GM23338 (cell line): ENCODE data around the gene USP24. TPM values are rescaled to one million over a fixed set of nuclear protein-coding genes. Genes with fewer than 3 reads are reported as not detected.

Experiments
- ATAC-seq: fragments of 200-7000 bp; cut with Tn5 transposase; 3 replicates; pipeline ENCODE4 v1.9.1; 2020
- DNase-seq: peaks from one replicate; pipeline ENCODE4 v3.0.0-alpha.2; 2015; ENCODE audit warnings: low spot score
- H2AFZ ChIP-seq: fragments of 200-600 bp; sonication (generic); 2 replicates; pipeline ENCODE4 v1.8.0; 2016; ENCODE audit warnings: antibody characterized with exemption, mild to moderate bottlenecking, moderate library complexity
- H3F3A ChIP-seq: fragments of 200-600 bp; sonication (generic); replicated peaks from 2 replicates; pipeline ENCODE4 v1.8.0; 2017; ENCODE audit warnings: antibody characterized with exemption, mixed run types, low read depth
- H3K27ac ChIP-seq: fragments of 200-600 bp; sonication (generic); 2 replicates; pipeline ENCODE4 v1.6.1; 2016; ENCODE audit warnings: low read depth
- H3K27me3 ChIP-seq: fragments of 200-600 bp; sonication (generic); 2 replicates; pipeline ENCODE4 v1.8.0; 2016; ENCODE audit warnings: mild to moderate bottlenecking, mixed run types, moderate library complexity; ENCODE audit not compliant: insufficient read depth
- H3K36me3 ChIP-seq: fragments of 200-600 bp; sonication (generic); 2 replicates; pipeline ENCODE4 v1.8.0; 2016; ENCODE audit warnings: mild to moderate bottlenecking; ENCODE audit not compliant: insufficient read depth
- H3K4me1 ChIP-seq: fragments of 200-600 bp; sonication (generic); 2 replicates; pipeline ENCODE4 v1.8.0; 2016; ENCODE audit warnings: mild to moderate bottlenecking, moderate library complexity; ENCODE audit not compliant: insufficient read depth
- H3K4me2 ChIP-seq: fragments of 200-600 bp; sonication (generic); 2 replicates; pipeline ENCODE4 v1.7.1; 2017; ENCODE audit warnings: mixed run types
- H3K4me3 ChIP-seq: fragments of 200-600 bp; sonication (generic); 2 replicates; pipeline ENCODE4 v1.6.1; 2016; ENCODE audit warnings: mixed run types
- H3K79me2 ChIP-seq: fragments of 200-600 bp; sonication (generic); replicated peaks from 2 replicates; pipeline ENCODE4 v1.8.0; 2017; ENCODE audit warnings: mild to moderate bottlenecking; ENCODE audit not compliant: insufficient read depth
- H3K9me2 ChIP-seq: fragments of 200-600 bp; sonication (generic); 2 replicates; pipeline ENCODE4 v1.8.0; 2017; ENCODE audit not compliant: insufficient read depth
- H4K20me1 ChIP-seq: fragments of 200-600 bp; sonication (generic); replicated peaks from 2 replicates; pipeline ENCODE4 v1.8.0; 2017; ENCODE audit warnings: mild to moderate bottlenecking; ENCODE audit not compliant: insufficient read depth
- H3K27ac Mint-ChIP-seq: 2 replicates; pipeline ENCODE4 v1.8.0; 2020; ENCODE audit warnings: inconsistent platforms, mild to moderate bottlenecking, moderate library complexity, mixed read lengths
- H3K27me3 Mint-ChIP-seq: 3 replicates; pipeline ENCODE4 v1.8.0; 2022; ENCODE audit warnings: low read depth, mild to moderate bottlenecking, moderate library complexity, mixed read lengths, inconsistent platforms; ENCODE audit not compliant: insufficient read depth, poor library complexity
- H3K36me3 Mint-ChIP-seq: 3 replicates; pipeline ENCODE4 v1.8.0; 2021; ENCODE audit warnings: low read depth, mild to moderate bottlenecking, inconsistent platforms, moderate library complexity, mixed read lengths
- H3K4me1 Mint-ChIP-seq: 3 replicates; pipeline ENCODE4 v1.8.0; 2020; ENCODE audit warnings: mild to moderate bottlenecking, inconsistent platforms, mixed read lengths
- H3K4me3 Mint-ChIP-seq: 3 replicates; pipeline ENCODE4 v1.8.0; 2021; ENCODE audit warnings: moderate library complexity, mild to moderate bottlenecking, inconsistent platforms, mixed read lengths
- H3K9me3 Mint-ChIP-seq: 3 replicates; pipeline ENCODE4 v1.8.0; 2020; ENCODE audit warnings: moderate library complexity, mild to moderate bottlenecking, inconsistent platforms, mixed read lengths
- CREB1 ChIP-seq: fragments of 250-450 bp; sonication (Bioruptor Pico); IDR thresholded peaks from 2 replicates; pipeline ENCODE4 v1.5.0; 2020; ENCODE audit warnings: low read depth, mild to moderate bottlenecking, moderate library complexity
- ETS1 ChIP-seq: IDR thresholded peaks from 2 replicates; pipeline ENCODE4 v1.6.1; 2016; ENCODE audit warnings: antibody characterized with exemption
- EZH2 ChIP-seq: fragments of 200-600 bp; sonication (generic); IDR thresholded peaks from one replicate; pipeline ENCODE4 v1.8.0; 2017; ENCODE audit warnings: antibody characterized with exemption, mild to moderate bottlenecking, low read depth; ENCODE audit not compliant: unreplicated experiment
- EZH2phosphoT487 ChIP-seq: fragments of 200-600 bp; sonication (generic); IDR thresholded peaks from one replicate; pipeline ENCODE4 v1.8.1; 2018; ENCODE audit warnings: antibody characterized with exemption; ENCODE audit not compliant: unreplicated experiment
- NANOG ChIP-seq: IDR thresholded peaks from 2 replicates; pipeline ENCODE4 v1.6.1; 2016; ENCODE audit warnings: antibody characterized with exemption, borderline replicate concordance
- STAT1 ChIP-seq: IDR thresholded peaks from one replicate; pipeline ENCODE4 v1.6.1; 2016; ENCODE audit warnings: antibody characterized with exemption; ENCODE audit not compliant: unreplicated experiment
- ZNF114 ChIP-seq: fragments of 250-450 bp; sonication (Bioruptor Pico); IDR thresholded peaks from 2 replicates; pipeline ENCODE4 v1.5.0; 2020; ENCODE audit warnings: mild to moderate bottlenecking, moderate library complexity
- ZNF331 ChIP-seq: fragments of 250-450 bp; sonication (Bioruptor Pico); IDR thresholded peaks from 2 replicates; pipeline ENCODE4 v1.5.0; 2020; ENCODE audit warnings: low read depth, mild to moderate bottlenecking, moderate library complexity
- ZNF462 ChIP-seq: fragments of 250-450 bp; sonication (Bioruptor Pico); IDR thresholded peaks from 2 replicates; pipeline ENCODE4 v1.5.0; 2020; ENCODE audit warnings: mild to moderate bottlenecking, moderate library complexity
- polyA plus RNA-seq: library from polyadenylated mRNA; unstranded; fragments of >200 nt; fragmentation: Nextera tagmentation; extraction: Ambion mirVana; gene quantifications from 2 replicates; pipeline ENCODE4 v1.2.1, GENCODE V29; 2016
- total RNA-seq: library from RNA; depleted of rRNA; stranded (reverse); fragments of >200 nt; shearing (Covaris generic); gene quantifications from 2 replicates; pipeline ENCODE4 v1.2.3, GENCODE V29; 2014

Gene USP24
- total and polyA plus RNA-seq, 2 experiments from 2014 or later: 12.1 to 32.6 TPM

DNA sequence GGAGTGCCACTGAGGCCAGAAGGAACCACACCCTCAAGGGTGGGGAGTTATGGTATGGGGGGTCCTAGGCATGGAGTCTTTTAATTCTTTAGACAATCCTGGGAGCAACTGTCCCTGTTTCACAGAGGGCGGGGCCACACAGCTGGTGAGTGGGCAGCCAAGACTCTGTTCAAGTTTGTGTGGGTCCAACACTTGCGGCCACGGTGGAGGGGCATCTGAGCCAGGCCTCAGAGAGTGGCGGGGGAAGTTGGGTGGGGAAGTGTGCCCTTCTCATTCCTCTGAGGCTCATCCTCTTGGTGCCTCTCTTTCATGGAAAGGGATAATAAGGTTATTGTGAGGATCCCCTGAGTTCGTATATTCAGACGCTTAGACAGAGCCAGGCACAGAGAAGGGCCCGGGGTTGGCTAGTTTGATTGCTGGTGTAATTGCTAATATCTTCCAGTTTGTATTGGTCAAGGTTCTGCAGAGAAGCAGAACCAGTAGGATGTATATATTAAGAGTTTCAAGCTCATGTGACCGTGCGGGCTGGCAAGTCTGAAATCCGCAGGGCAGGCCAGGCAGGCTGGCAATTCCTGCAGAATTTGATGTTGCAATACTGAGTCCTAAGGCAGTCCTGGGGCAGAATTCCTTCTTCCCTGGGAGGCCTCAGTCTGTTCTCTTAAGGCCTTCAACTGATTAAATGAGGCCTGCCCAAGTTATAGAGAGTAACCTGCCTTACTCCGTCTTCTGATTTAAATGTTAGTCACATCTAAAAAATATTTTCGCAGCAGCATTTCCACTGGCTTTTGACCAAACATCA lies 159.9 kb downstream of the USP24 start:
- Histone ChIP-seq H3K79me2 (peaks cover 13% of the 10 kb centered on the region; the same call in 1 of the 2 replicates), H2AFZ (no peak overlapping the region), H3K4me3 (no peak overlapping the region), H3K36me3 (peaks cover 61% of the 10 kb centered on the region), H3K4me2 (no peak overlapping the region), H3K4me1 (no peaks in the 10 kb centered on the region), H4K20me1 (peaks cover 15% of the 10 kb centered on the region), H3F3A (peaks cover 20% of the 10 kb centered on the region), H3K27me3 (no peaks in the 10 kb centered on the region), H3K9me2 (no peaks in the 10 kb centered on the region), H3K27ac (no peak overlapping the region)
- TF ChIP-seq EZH2phosphoT487: no peak
- no peak for TF ChIP-seq ETS1
- TF ChIP-seq ZNF114: no peak
- no peak for TF ChIP-seq EZH2
- TF ChIP-seq ZNF462 (CRISPR knock-in tag): no peak
- no peak for TF ChIP-seq ZNF331
- no peak for TF ChIP-seq STAT1
- no peak for TF ChIP-seq NANOG
- no peak for TF ChIP-seq CREB1 (CRISPR knock-in tag)
- H3K27me3 Mint-ChIP-seq: peaks cover 10% of the 10 kb centered on the region
- no peaks in the 10 kb centered on the region for H3K9me3 Mint-ChIP-seq
- ATAC-seq (no peak), DNase-seq (no peak)
- H3K27ac Mint-ChIP-seq: no peak overlapping the region
- no peaks in the 10 kb centered on the region for H3K4me1 Mint-ChIP-seq
- peaks cover 42% of the 10 kb centered on the region for H3K36me3 Mint-ChIP-seq
- H3K4me3 Mint-ChIP-seq: no peak overlapping the region
